ENCODE measurements around the gene PARP4.
"Not testable (repeated sequence)": the region's sequence is repeated elsewhere in the genome, so short reads cannot be mapped to it uniquely, and the experiment has no call there.

PARP4 gene

DNA sequence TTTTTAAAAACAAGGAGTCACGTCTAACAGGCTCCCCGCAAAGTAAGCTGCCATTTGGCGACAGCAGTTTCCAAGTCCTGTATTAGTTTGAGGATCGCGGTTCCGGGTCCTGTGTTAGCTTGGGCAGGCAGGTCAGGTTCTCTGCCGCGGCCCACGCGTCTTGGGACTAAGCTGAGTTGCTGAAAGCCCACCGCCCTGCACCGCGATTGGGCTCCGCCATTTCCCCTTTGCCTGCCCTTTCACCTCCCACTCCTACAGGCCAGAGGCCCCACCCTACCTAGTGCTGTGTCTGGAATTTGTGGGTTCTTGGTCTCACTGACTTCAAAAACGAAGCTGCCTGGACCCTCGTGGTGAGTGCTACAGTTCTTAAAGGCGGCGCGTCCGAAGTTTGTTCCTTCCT is 6.8 kb downstream of the PARP4 start:
- DNase-seq (ENCODE audit: low read depth, low spot score) = no peak

DNA sequence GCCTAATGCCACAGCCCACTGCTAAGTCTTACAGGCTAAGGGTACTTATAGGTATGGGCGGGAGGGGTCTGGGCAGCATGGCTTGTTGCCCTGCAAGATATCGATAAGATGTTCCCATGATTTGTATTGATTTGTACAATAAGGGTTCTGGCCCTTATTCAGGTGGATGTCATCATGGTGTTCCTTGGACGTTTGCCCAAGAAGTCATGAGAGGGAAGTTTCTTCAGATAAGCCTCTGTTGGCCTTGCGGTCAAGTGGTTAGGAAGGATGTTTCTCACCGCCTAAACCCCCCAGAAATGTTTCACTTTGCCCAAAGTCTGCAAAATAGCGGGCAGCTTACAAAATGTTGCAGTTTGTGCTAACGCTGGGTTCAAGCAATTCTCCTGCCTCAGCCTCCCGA is 7.3 kb downstream of the PARP4 start:
- DNase-seq (ENCODE audit: low read depth, low spot score) = no peak

DNA sequence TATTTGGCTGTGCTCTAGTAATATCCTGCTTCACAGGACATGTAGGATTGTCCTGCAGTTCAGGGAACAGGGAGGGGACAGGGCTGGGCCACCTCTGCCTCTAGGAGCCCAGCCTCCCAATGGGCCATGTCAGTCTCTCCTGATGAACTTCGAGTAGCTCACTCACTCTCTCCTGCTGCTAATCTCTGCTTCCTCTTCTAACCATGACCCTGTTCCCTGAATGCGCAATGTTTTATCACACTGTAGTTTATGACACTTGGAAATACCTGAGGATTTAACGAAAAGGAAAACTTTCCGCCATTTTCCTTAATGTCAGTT is 9.2 kb downstream of the PARP4 start:
- DNase-seq (ENCODE audit: low read depth, low spot score) = no peak

DNA sequence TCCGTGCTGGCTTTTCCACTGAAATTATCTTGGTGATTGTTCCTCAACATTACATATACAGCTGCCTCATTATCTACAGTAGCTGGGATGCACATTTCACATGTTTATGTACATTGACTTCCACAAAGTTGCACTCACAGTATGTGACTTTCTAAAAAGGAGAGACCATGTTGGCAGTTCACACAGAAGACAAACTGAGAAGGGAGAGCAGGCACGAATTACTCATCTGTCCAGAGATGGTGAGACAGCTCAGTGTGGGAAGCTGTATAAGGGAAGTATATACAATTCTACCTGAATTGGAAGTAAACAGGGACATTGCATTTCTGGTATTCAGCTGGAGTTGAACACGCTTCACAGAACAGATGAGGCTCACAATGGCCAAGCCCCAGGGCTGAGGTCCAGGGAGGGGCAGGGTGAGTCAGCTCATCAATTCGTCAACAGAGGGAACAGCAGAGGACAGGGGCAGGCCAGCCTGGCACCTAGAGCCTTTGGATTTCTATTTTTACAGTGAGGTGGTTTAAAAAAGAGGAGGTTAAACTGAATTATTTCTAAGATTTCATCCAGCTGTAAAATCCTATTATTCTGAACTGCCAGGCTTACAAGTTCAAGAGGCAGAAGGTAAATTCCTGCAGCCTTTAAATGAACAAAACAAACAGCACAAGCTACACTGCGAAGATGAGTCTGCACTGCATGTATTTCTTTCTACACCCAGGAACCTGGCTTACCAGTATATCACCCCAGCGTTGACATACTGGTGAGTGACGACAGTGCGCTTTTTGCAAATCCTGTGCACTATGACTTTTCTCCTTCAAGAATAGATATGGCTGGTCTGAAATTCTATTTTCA is 9.8 kb downstream of the PARP4 start:
- DNase-seq (ENCODE audit: low read depth, low spot score) = no peak

DNA sequence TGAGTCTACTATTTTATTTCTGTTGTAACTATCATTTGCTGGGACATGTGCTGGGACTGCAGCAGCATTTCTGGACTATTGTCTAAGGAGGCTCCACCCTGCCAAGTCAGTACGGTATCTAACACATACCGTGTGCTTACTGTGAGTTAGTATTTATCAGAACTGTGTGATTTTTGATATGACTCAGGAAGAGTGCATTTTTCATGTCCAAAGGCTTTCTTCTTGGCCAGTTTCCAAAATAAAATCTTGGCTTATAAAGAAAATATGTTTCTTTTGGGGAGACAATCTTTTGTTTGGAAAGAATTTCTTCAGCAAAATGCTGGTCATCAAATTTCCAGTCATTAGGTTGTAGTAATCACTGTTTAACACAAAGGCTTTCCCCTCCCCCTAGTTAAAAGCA is 11.6 kb downstream of the PARP4 start:
- DNase-seq (ENCODE audit: low read depth, low spot score) = no peak

DNA sequence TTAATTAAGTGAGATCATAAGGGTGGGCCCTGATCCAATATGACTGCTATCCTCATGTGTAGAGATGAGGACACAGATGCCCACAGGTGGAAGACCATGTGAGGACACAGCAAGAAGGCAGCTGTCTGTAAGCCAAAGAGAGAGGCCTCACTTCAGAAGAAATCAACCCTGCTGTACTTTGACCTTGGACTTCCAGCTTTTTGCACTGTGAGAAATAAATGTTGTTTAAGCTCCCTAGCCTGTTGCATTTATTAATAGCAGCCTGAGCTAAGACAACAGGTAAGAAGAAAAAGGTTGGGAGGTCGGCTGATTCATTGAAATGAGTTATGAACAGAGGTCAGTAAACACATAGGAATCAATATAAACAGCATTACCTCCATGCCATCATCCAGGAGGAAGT is 14.8 kb downstream of the PARP4 start:
- DNase-seq (ENCODE audit: low read depth, low spot score) = no peak

DNA sequence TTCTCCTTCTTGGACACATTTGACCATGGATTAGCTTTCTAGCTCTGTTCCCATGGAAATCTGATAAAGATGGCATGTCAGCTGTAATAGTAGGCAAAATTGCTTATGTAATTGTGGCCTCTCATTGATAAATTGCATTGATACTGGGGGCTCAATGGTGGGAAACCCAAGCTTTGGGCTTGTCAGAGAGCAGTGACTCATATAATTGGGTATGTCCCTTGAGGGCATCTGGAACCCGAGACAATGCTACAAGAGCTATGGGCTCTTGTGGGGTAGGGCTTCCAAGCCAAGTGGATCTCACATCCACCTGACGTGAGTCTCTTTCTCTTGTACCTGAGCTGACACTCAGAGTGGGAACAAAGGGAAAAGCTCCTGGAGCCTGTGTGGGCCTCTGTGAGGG is 16.3 kb downstream of the PARP4 start:
- DNase-seq (ENCODE audit: low read depth, low spot score) = not testable (repeated sequence)

DNA sequence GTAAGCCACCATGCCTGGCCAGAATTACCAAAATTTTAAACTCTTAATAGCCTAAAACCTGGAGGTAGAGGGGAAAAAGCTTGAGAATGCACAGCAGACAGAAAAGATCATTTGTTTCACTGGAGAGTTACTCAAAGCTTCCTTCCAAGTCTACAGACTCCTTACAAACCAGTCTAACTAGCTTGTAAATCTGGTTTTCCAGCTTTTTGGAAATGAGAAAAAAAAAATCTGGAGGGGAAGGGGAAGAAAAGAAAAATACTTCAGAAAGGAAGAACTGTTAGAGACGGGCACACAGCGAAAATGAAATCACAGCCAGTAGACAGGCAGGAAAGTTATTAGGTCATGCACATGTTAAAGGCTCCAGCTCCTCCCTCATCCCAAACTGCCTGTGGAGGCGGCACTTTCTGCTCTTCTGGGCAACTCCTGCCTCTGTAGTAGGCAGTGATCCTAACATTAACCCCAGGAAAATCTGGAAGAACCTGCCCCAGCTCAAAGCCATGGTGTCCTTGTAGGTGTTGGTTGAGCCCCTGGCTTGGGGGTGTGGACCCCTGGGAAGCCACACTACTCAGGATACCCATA is 17.3 kb downstream of the PARP4 start:
- DNase-seq (ENCODE audit: low read depth, low spot score) = no peak

DNA sequence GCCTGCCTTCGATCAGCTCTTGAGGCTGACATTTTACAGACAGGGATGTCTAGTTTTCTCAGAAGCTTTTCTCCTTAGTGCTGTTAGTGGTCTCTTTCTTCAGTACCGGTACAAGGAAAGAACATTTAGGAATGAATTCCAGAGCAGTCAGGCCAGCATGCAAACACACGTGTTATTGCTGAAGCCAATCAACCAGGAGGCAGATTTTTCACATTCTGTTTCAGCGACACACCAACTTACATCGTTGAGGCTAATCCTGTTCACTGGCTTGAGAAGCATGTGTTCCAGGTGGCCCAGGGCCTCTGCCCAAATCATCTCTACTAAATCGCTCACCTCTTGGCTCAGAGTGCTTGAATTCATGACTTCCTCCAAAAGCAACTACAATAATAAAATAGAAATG is 19.2 kb downstream of the PARP4 start:
- no peak for DNase-seq (ENCODE audit: low read depth, low spot score)

DNA sequence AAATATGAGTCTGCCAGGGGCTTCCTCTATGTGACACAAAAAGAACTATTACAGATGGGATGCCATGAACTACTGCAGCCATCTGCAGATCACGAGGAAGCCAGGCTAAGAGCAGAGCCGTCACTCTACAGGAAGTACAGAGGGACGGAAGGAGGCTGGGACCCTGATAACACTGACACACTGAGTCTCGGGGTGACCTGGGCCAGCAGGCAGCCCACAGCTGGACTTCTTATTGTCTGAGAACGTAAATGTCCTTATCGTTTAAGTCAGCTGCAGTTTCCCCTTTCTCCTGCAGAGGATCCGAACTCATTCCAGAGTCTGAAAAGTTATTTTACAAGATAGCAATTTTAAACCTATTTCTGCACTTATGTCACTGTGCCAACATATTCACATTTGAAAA is 20.7 kb downstream of the PARP4 start:
- DNase-seq (ENCODE audit: low read depth, low spot score) = no peak

DNA sequence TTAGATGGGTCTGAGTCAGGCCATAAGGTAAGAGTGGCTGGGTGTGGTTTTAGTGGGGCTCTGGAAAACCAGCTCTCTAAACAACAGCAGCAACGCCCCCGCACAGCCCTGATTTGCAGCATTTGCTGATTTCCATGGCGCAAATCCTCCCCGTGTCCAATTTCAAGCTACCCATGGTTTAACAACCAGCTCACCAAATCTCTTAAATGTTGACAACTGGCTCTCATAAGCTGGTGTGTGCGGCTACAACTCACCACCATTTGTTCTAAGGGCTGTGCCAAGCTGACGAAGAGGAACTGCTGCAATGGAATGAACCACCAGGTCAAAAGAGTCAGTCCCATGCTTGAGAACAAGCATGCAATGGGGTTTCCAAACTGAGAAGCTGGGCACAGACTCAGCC is 22.9 kb downstream of the PARP4 start:
- DNase-seq (ENCODE audit: low read depth, low spot score) = no peak

DNA sequence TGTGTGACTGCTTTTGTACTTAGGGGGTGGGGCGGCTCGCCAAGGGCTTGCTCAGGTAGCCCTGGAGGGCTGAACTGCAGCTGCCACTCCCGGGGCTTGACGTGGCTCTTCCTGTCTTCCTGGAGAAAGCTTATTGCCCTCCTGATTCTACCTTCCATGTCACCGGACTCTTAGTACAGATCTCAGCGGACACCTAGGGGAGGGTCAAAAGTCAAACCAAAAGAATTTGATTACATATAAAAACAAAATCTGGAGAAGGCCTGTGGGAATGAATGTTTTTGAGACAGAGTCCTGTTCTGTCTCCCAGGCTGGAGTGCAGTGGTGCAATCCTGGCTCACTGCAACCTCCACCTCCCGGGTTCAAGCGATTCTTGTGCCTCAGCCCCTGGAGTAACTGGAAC is 24.5 kb downstream of the PARP4 start:
- not testable (repeated sequence) for DNase-seq (ENCODE audit: low read depth, low spot score)

DNA sequence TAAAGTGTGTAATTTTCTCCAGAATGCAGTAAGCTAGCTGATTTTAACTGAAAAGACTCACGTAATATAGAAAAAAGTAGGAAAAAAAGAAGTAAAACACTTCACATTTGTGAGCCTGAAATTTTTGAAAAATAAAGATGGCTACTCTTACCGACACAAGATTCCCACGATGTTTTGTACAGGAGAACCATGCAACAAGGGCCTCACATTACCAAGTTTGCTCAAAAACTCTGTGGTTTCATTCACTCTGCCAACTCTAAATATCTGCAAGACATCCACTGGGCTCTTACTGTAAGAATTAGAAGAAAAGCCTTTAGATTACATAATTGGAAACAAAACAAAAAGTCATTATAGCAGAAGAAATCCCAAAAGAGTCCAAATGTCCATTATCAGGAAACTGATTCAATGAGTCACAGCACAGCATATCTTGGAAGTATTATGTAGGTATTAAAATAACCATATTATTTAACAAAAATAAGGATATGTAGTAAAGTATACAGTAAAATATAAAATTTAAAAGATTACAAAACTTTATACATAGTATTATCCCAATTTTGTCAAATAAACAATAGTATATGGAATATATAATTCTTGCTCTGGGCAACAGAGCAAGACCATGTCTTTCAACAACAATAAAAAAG is 26.4 kb downstream of the PARP4 start:
- DNase-seq (ENCODE audit: low read depth, low spot score) = not testable (repeated sequence)

DNA sequence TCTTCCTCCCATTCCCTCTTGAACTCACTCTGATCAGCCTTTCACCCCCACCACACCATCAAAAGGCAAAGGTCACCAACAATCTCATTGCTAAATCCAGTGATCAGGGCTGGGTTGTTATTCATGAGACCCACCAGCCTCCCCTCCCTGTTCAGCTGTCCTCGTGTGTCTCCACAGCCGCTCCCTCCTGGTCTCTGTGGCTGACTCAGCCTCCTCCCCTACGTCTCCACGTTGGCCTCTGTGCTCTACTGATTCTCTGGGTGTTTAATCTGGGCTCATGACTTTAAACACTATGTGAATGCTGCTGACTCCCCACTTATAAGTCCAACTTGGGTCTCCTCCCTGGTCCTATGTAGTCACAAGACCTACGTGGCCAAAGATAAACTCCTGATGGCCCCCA is 38.9 kb downstream of the PARP4 start:
- no peak for DNase-seq (ENCODE audit: low read depth, low spot score)

DNA sequence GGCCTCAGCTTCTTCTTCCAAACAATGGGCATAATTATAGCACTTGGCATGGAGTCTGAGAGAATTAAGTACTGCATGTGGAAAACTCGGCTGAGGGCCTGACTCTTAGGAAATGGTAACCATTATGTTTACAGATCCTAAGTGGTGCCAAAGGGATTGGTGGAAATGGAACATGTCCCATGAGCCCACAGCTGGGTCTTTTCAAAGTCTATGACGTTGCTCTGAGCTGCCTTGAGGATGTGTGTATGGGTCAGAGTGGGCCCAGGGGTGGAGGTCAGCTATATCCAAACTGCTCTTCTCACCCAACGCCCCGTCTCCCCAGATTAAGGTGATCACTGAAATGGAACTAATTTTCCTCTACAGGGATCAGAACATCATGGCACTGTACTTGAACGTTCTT is 40.4 kb downstream of the PARP4 start:
- DNase-seq (ENCODE audit: low read depth, low spot score) = not testable (repeated sequence)

DNA sequence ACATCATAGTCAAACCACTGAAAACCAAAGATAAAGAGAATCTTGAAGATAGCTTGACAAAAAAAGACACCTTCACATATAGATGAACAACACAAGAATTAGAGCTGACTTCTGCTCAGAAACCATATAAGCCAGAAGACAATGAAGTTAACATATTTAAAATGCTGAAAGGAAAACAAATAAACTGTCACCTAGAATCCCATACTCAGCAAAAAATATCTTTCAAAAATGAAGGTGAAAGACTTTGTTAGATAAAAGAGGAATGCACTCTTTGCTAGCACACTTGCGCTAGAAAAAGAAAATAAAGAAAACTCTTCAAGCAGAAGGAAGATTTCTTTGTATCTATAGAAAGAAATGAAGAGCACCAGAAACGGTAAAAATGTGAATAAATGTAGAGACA is 49.5 kb downstream of the PARP4 start:
- no peak for DNase-seq (ENCODE audit: low read depth, low spot score)

DNA sequence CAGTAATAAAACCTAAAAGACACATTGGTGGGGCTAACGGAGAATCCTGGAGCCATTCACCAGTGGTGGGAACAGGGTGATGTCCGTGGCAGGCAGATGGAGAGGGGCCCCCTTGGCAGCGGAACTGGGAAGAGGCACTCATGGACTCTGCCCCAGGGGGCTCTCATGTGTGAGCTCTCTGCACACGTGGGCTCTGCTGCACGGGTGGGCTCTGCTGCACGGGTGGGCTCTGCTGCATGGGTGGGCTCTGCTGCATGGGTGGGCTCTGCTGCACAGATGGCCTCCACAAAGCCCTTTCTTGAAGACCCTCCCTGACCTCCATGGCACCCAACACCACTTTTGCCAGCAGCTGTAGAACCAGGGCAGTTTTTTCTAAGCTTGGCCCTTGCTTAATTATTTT is 52.3 kb downstream of the PARP4 start:
- no peak for DNase-seq (ENCODE audit: low read depth, low spot score)

DNA sequence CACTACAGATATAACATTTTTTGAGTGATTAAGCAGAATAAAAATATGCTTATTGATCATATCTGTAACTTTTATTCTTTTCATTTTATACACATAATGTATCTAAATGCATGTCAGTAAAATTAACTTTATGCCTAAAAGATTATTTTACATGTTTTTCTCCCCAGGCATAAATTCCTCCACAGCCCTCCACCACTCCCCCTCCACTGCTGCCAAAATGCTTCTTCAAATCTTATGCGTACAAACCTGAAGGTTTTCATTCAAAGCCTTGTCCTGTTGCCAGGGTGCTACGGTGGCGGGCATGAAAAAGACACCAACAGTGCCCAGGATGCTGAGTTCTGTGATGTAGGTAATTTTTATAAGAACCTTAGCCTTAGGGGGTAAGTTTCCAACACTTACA is 52.9 kb downstream of the PARP4 start:
- no peak for DNase-seq (ENCODE audit: low read depth, low spot score)

DNA sequence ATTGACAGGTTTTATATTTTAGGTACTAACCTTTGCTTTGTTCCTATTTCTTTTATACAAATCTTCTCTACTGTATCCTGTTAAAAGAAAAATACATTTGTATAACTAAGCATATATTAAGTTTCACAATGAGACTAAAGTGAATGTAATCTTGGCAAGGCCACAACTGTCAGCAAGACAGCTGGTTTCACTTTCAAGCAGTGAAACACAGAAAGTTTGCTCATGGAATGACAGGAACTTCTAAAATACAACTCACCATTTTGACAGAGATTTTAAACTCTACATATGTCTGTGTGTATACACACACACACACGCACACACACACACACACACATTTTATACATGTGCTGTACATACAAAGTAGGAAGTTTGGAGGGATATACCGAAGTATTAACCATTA is 53.3 kb downstream of the PARP4 start:
- DNase-seq (ENCODE audit: low read depth, low spot score) = no peak

DNA sequence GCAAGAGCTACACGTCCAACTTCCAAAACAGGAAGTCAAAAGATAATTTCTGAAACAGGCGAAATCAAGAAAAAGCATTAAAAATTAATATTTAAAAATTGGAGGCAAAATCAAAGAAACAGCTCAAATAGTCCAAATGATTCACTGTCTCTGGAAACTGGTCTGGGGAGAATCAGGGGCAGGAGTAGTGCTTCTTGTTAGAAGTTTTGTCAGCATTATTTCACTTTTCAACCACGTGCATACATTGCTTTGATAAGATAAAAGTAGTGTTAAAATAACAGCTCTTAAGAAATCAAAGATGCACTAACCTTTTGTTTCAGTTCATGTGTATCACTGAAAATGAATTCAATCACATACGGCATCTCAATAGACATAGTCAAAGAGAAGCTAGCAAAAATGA is 53.8 kb downstream of the PARP4 start:
- no peak for DNase-seq (ENCODE audit: low read depth, low spot score)

DNA sequence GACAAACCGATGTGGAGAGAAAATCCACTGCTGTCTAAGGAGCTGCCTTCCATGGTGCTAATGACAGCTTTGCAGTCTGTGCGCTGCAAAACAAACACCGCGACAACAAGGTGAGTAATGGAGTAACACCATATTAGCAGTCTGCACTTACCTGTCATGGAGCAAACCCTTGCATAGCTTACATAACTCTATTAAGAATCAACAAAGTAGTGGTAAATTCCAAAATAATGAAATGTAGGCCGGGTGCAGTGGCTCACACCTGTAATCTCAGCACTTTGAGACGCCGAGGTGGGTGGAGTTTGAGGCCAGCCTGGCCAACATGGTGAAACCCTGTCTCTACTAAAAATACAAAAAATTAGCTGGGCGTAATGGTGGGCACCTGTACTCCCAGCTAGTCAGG is 56.2 kb downstream of the PARP4 start:
- DNase-seq (ENCODE audit: low read depth, low spot score) = no peak

DNA sequence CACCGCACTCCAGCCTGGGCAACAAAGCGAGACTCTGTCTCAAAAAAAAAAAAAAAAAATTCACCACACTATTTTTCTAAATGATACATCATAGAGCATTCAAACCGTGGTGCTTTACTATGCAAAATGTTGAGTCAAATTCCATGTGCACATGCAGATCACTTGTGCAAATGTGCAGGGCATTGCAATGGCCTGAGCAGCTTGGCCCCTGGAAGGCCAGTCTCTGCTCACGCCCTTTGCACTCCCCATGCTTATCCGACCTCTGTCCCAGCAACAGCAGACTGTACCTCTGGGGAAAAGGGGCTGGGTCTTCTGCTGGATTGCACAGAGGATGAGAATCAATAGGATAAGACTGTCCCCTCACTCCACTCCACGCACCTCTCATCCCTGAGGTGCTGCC is 58.5 kb downstream of the PARP4 start:
- DNase-seq (ENCODE audit: low read depth, low spot score) = no peak

DNA sequence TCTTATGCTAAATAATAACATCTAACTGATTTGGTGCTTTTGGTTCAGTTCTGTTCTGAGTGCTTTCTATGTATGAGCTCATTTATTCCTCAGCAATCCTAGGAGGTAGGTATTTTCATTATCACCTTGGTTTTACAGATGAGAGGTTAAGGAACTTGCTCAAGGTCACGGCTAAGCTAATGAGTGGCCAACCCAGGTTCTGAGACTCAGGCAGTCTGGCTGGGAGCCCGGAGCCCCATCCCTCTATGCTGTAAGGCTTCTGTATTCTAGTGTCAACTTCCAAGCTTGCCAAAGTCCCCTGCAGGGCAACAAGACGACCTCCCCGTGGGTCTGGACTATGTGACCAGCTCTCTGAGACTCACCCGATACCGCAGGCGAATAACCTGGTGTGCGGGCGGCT is 60.5 kb downstream of the PARP4 start:
- no peak for DNase-seq (ENCODE audit: low read depth, low spot score)

Data from activated CD4-positive, CD25-positive, alpha-beta regulatory T cell treated with anti-CD3 and anti-CD28 coated beads, Interleukin-2, amount 50 U/mL, for 16 hours (primary cell).